IMR-90 (cell line): Measurements from ENCODE around the gene RBM46.
A peak's percentile ranks its signal among the peaks of the same experiment; 100 is the strongest.

Experiments
- CEBPB ChIP-seq: IDR thresholded peaks from 2 replicates; pipeline ENCODE4 v1.6.1; 2012; ENCODE audit warnings: low read depth, low read length, improper control_type of control experiment
- ELK1 ChIP-seq: fragments of 150-350 bp; IDR thresholded peaks from 2 replicates; pipeline ENCODE4 v1.6.1; 2016; ENCODE audit warnings: low read depth, mild to moderate bottlenecking, low read length, moderate library complexity, borderline replicate concordance
- MXI1 ChIP-seq: IDR thresholded peaks from 2 replicates; pipeline ENCODE4 v1.6.1; 2012; ENCODE audit warnings: low read depth, mild to moderate bottlenecking, low read length, moderate library complexity, borderline replicate concordance
- POLR2A ChIP-seq: IDR thresholded peaks from 2 replicates; pipeline ENCODE4 v1.6.1; 2012; ENCODE audit warnings: mild to moderate bottlenecking, low read depth, low read length
- RAD21 ChIP-seq: IDR thresholded peaks from 2 replicates; pipeline ENCODE4 v1.6.1; 2012; ENCODE audit warnings: low read length, improper control_type of control experiment
- RCOR1 ChIP-seq: IDR thresholded peaks from 2 replicates; pipeline ENCODE4 v1.6.1; 2012; ENCODE audit warnings: mild to moderate bottlenecking, low read length, improper control_type of control experiment; ENCODE audit not compliant: insufficient replicate concordance
- SMC3 ChIP-seq: fragments of 150-350 bp; IDR thresholded peaks from 2 replicates; pipeline ENCODE4 v1.6.1; 2016; ENCODE audit warnings: low read depth, mild to moderate bottlenecking, antibody characterized with exemption, low read length, moderate library complexity
- TF ChIP-seq, protein P1 (sequence below): conservative IDR thresholded peaks from 2 replicates; pipeline ENCODE4 v1.5.1; 2012; ENCODE audit warnings: mild to moderate bottlenecking, low read depth, low read length, improper control_type of control experiment
- TF ChIP-seq, protein P2 (sequence below): fragments of 150-350 bp; IDR thresholded peaks from 2 replicates; pipeline ENCODE4 v1.6.1; 2017; ENCODE audit warnings: mild to moderate bottlenecking, antibody characterized with exemption, low read length, low read depth

DNA sequence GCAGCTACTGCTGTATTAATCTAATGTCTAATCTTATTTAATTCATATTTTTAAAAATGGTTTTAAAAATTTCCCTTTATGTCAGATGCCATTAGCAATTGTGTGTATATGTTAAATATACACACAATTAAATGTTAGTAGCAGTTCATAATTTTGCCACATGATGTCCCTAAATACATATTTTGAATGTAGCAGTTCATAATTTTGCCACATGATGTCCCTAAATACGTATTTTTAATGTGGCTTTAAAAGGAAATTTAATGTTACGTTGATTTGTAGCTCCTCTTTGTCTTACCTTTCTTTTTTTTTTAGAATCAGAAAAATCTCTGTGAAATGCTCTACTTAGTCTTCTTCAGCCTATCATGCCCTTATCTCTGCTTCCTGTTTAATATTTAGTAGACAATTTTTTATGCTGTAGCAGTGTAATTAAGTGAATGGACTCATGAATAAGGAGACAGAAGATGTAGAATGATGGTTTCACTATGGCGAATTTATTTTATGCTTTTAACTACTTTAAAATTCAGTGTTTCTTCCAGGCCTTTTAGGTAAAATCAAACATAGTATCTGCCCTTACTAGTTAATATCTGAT, 26.1 kb downstream of the RBM46 start:
- peak; percentile 75 for TF ChIP-seq SMC3
- TF ChIP-seq MXI1, result no peak
- TF ChIP-seq POLR2A, result no peak
- TF ChIP-seq, protein P1, sequence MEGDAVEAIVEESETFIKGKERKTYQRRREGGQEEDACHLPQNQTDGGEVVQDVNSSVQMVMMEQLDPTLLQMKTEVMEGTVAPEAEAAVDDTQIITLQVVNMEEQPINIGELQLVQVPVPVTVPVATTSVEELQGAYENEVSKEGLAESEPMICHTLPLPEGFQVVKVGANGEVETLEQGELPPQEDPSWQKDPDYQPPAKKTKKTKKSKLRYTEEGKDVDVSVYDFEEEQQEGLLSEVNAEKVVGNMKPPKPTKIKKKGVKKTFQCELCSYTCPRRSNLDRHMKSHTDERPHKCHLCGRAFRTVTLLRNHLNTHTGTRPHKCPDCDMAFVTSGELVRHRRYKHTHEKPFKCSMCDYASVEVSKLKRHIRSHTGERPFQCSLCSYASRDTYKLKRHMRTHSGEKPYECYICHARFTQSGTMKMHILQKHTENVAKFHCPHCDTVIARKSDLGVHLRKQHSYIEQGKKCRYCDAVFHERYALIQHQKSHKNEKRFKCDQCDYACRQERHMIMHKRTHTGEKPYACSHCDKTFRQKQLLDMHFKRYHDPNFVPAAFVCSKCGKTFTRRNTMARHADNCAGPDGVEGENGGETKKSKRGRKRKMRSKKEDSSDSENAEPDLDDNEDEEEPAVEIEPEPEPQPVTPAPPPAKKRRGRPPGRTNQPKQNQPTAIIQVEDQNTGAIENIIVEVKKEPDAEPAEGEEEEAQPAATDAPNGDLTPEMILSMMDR, result peak; percentile 98
- no peak for TF ChIP-seq CEBPB
- no peak for TF ChIP-seq RCOR1
- peak; percentile 72 for TF ChIP-seq RAD21
- TF ChIP-seq ELK1, result no peak
- TF ChIP-seq, protein P2, sequence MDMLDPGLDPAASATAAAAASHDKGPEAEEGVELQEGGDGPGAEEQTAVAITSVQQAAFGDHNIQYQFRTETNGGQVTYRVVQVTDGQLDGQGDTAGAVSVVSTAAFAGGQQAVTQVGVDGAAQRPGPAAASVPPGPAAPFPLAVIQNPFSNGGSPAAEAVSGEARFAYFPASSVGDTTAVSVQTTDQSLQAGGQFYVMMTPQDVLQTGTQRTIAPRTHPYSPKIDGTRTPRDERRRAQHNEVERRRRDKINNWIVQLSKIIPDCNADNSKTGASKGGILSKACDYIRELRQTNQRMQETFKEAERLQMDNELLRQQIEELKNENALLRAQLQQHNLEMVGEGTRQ, result no peak
